C4-2B (cell line): ENCODE measurements around the gene ADGRG6.

Source experiments
- H3K27ac ChIP-seq: fragments of 450-650 bp; 2 replicates; pipeline ENCODE4 v1.5.1; 2017
- CTCF ChIP-seq: fragments of 450-650 bp; conservative IDR thresholded peaks from 2 replicates; pipeline ENCODE4 v1.5.1; 2017; ENCODE audit warnings: mild to moderate bottlenecking
- ZFX ChIP-seq: fragments of 450-650 bp; IDR thresholded peaks from 2 replicates; pipeline ENCODE4 v1.6.1; 2017

ADGRG6 gene

GRCh38 chr6:142265476-142265875 is 36.3 kb upstream of the ADGRG6 start:
- no peak for TF ChIP-seq ZFX
- TF ChIP-seq CTCF, result no peak
- no peak overlapping the region for H3K27ac ChIP-seq

- no peak for TF ChIP-seq CTCF
- TF ChIP-seq ZFX, result no peak
- H3K27ac ChIP-seq, result no peak overlapping the region
These were observed 35.7 kb upstream of the ADGRG6 start for GRCh38 chr6:142266060-142266459.

- H3K27ac ChIP-seq, result no peak overlapping the region
- TF ChIP-seq CTCF, result no peak
- TF ChIP-seq ZFX, result no peak
These were observed 30.3 kb upstream of the ADGRG6 start for GRCh38 chr6:142271476-142271875.

- no peak for TF ChIP-seq CTCF
- no peak for TF ChIP-seq ZFX
- H3K27ac ChIP-seq, result no peak overlapping the region
These were observed 27.2 kb upstream of the ADGRG6 start for GRCh38 chr6:142274656-142275055.

- no peak overlapping the region; the same call in 1 of the 2 replicates for H3K27ac ChIP-seq
- no peak for TF ChIP-seq ZFX
- no peak for TF ChIP-seq CTCF
These were observed 26.4 kb upstream of the ADGRG6 start for GRCh38 chr6:142275236-142276006.

- TF ChIP-seq ZFX, result no peak
- no peak overlapping the region for H3K27ac ChIP-seq
These were observed 25.6 kb upstream of the ADGRG6 start for GRCh38 chr6:142276256-142276655.

GRCh38 chr6:142279350-142280180 is 22.2 kb upstream of the ADGRG6 start:
- no peak for TF ChIP-seq ZFX
- no peak for TF ChIP-seq CTCF
- no peak overlapping the region for H3K27ac ChIP-seq
